Measurements from ENCODE around the gene TMEM222. TPM values are rescaled to one million over a fixed set of nuclear protein-coding genes. Genes with fewer than 3 reads are reported as not detected.

Gene TMEM222
- total and polyA plus RNA-seq, 2 of the 4 experiments (the other 2 are of a cell fraction), result 19.9 to 54.1 TPM

GRCh38 chr1:27318596-27318995 lies 3.4 kb upstream of the TMEM222 start:
- CTCF ChIA-PET, result interaction anchor here (0.6 kb wide), 1 partner anchor 24 kb away, joined by 3 read pairs; no protein-coding TSS in a partner anchor
- POLR2A ChIA-PET (ENCODE audit: unreplicated experiment), result interaction anchor here (0.6 kb wide), 1 partner anchor 965 kb away, joined by 5 read pairs; no protein-coding TSS in a partner anchor

More at GRCh38 chr1:27318596-27318995, 3.4 kb upstream of the TMEM222 start:
- intact Hi-C loops (cut with micrococcal nuclease), result no loop called here
- H3K14ac ChIP-seq (replicated peaks; ENCODE audit: low read depth, low read length), result no peak overlapping the region
- H4K91ac ChIP-seq (ENCODE audit: insufficient read depth, low read depth, low read length), result no peak overlapping the region
- dilution Hi-C loops (cut with HindIII; ENCODE audit: low sequenced_read_pairs, unreplicated experiment), result no loop called here
- H2AK5ac ChIP-seq (ENCODE audit: low read depth, low read length), result no peak overlapping the region
- no peaks in the 10 kb centered on the region for H3K36me3 ChIP-seq (ENCODE audit: control insufficient read depth, insufficient read depth, low read length)
- in situ Hi-C loops (cut with MboI; ENCODE audit: low sequenced_read_pairs), result no loop called here
- DNase-seq (peak; percentile 22), ATAC-seq (ENCODE audit: low read depth) (no peak)
- H2AFZ ChIP-seq (replicated peaks; ENCODE audit: low read length, poor library complexity), result peak overlapping the region; percentile 64
- H2BK5ac ChIP-seq (ENCODE audit: low read depth, low read length, poor library complexity, severe bottlenecking), result no peak overlapping the region
- BruUV-seq (replicated peaks), result no TSS peak
- H3K56ac ChIP-seq (ENCODE audit: extremely low read depth, insufficient read depth, low read length), result no peak overlapping the region
- H3K27me3 ChIP-seq (ENCODE audit: control insufficient read depth, insufficient read depth, low read length), result no peaks in the 10 kb centered on the region
- no peak overlapping the region for H3K4me2 ChIP-seq (ENCODE audit: low read depth, low read length)
- H3K4me1 ChIP-seq (ENCODE audit: control insufficient read depth, insufficient read depth, low read length), result peaks cover 4% of the 10 kb centered on the region
- no peak overlapping the region for H2BK15ac ChIP-seq (ENCODE audit: low read depth, low read length)
- no peak overlapping the region for H3K4me3 ChIP-seq (ENCODE audit: insufficient read depth, low read depth, low read length)
- H4K20me1 ChIP-seq (ENCODE audit: insufficient read depth, low read length), result no peaks in the 10 kb centered on the region
- H3K27ac ChIP-seq (ENCODE audit: insufficient read depth, low read length), result no peak overlapping the region
- H2AK9ac ChIP-seq (replicated peaks; ENCODE audit: low read depth, low read length, poor library complexity), result no peak overlapping the region
- H3K18ac ChIP-seq (ENCODE audit: low read depth, low read length), result no peak overlapping the region
- no peak for TF ChIP-seq MAZ (IDR thresholded peaks at IDR 0.05; ENCODE audit: borderline replicate concordance, low read depth, low read length)
- no peak for TF ChIP-seq POLR2A (IDR thresholded peaks at IDR 0.05; ENCODE audit: low read depth, low read length)
- no peak for TF ChIP-seq RFX5 (IDR thresholded peaks at IDR 0.05; ENCODE audit: low read depth, low read length)
- no peak for TF ChIP-seq MXI1 (IDR thresholded peaks at IDR 0.05; ENCODE audit: borderline replicate concordance, low read depth, low read length)
- no peak for TF ChIP-seq ELK1 (IDR thresholded peaks at IDR 0.05; ENCODE audit: borderline replicate concordance, low read depth, low read length)
- no peak for TF ChIP-seq NFE2L2 (IDR thresholded peaks at IDR 0.05; ENCODE audit: low read depth, low read length)
- TF ChIP-seq MAFK (IDR thresholded peaks at IDR 0.05; ENCODE audit: low read depth, low read length), result no peak
- TF ChIP-seq RAD21 (IDR thresholded peaks at IDR 0.05; ENCODE audit: low read length), result no peak
- TF ChIP-seq SMC3 (IDR thresholded peaks at IDR 0.05; ENCODE audit: low read depth, low read length), result no peak
- TF ChIP-seq CEBPB (IDR thresholded peaks at IDR 0.05; ENCODE audit: low read depth, low read length), result no peak
- TF ChIP-seq RCOR1 (IDR thresholded peaks at IDR 0.05; ENCODE audit: insufficient replicate concordance, low read length), result no peak
- TF ChIP-seq CTCF (conservative IDR thresholded peaks at IDR 0.05; ENCODE audit: low read depth, low read length), result no peak
- no peak for TF ChIP-seq BHLHE40 (IDR thresholded peaks at IDR 0.05; ENCODE audit: low read depth, low read length)
- TF ChIP-seq CHD1 (IDR thresholded peaks at IDR 0.05; ENCODE audit: low read depth, low read length), result no peak
- TF ChIP-seq USF2 (IDR thresholded peaks at IDR 0.05; ENCODE audit: low read depth, low read length), result no peak
- no peak for TF ChIP-seq FOS (IDR thresholded peaks at IDR 0.05; ENCODE audit: low read depth, low read length)
- no peak overlapping the region; the same call in 1 of the 2 replicates for H4K5ac ChIP-seq (ENCODE audit: low read depth, low read length)
- no peak overlapping the region for H2BK20ac ChIP-seq (ENCODE audit: low read depth, low read length)
- H3K23ac ChIP-seq (ENCODE audit: low read depth, low read length), result no peak overlapping the region
- peaks cover 4 to 15% of the 10 kb centered on the region in 2 experiments; a peak in 3 of 4 replicates for H3K79me1 ChIP-seq (ENCODE audit: low read depth in 1 of 2, low read length in 2 of 2)
- no CpG with 5 or more reads among the region's 1 CpG for WGBS, 2 experiments (ENCODE audit: extremely low coverage in 2 of 2, insufficient read length in 1 of 2)
- H3K4ac ChIP-seq (ENCODE audit: low read depth, low read length), result no peak overlapping the region
- H2BK120ac ChIP-seq (ENCODE audit: low read depth, low read length), result no peak overlapping the region
- H3K9me1 ChIP-seq (ENCODE audit: insufficient read depth, low read length), result 0 out of 2 replicates have a peak, but pooled peaks cover 3% of the 10 kb centered on the region
- no peak overlapping the region for H3K9ac ChIP-seq (ENCODE audit: low read depth, low read length)
- no peaks in the 10 kb centered on the region for H3K9me3 ChIP-seq (ENCODE audit: control insufficient read depth, insufficient read depth, low read length)
- H4K8ac ChIP-seq (ENCODE audit: low read depth in 2 of 2, low read length in 2 of 2), result peak overlapping the region in 1 of 2 experiments; percentile 60; a peak in 1 of 4 replicates

Measured in IMR-90 (cell line).